GM19328 (cell line): Measurements from ENCODE around the gene RIOK1.
"Not testable (repeated sequence)": the region's sequence is repeated elsewhere in the genome, so short reads cannot be mapped to it uniquely, and the experiment has no call there.

Experiments used
- ATAC-seq: cut with Tn5 transposase; IDR thresholded peaks from one replicate; pipeline ENCODE4 v1.9.1; 2021; ENCODE audit warnings: mild to moderate bottlenecking, moderate library complexity; ENCODE audit not compliant: unreplicated experiment

Gene RIOK1

DNA sequence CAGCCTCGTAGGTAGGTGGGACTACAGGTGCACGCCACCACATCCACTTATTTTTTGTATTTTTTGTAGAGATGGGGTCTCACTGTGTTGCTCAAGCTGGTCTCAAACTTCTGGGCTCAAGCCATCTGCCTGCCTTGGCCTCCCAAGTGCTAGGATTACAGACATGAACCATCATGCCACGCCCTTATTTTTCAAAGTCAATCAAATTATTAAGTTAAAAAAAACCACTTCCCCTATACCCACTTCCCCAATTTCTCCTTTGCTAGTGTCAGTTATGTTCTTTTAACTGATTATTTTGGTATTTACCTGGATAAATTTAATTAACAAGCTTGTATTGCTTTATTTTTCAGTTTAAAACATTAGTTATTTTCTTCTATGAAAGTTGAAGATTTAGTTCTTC is 49.6 kb downstream of the RIOK1 start:
- ATAC-seq, result no peak

DNA sequence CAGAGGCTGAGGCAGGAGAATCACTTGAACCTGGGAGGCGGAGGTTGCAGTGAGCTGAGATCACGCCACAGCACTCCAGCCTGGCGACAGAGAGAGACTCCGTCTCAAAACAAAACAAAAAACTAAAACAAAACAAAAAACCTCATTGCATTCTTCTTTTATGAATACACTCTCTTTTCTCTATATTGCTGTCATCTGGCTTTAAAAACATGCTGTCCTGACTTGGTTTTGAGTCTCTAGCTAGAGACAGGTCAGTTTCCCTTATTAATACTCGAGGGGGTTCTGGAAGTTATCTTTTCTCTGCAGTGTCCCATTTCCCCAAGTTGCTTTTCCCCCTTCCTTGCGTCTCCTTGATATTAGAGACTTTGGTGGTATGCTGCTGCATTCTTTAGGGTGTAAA is 50.9 kb downstream of the RIOK1 start:
- no peak for ATAC-seq

DNA sequence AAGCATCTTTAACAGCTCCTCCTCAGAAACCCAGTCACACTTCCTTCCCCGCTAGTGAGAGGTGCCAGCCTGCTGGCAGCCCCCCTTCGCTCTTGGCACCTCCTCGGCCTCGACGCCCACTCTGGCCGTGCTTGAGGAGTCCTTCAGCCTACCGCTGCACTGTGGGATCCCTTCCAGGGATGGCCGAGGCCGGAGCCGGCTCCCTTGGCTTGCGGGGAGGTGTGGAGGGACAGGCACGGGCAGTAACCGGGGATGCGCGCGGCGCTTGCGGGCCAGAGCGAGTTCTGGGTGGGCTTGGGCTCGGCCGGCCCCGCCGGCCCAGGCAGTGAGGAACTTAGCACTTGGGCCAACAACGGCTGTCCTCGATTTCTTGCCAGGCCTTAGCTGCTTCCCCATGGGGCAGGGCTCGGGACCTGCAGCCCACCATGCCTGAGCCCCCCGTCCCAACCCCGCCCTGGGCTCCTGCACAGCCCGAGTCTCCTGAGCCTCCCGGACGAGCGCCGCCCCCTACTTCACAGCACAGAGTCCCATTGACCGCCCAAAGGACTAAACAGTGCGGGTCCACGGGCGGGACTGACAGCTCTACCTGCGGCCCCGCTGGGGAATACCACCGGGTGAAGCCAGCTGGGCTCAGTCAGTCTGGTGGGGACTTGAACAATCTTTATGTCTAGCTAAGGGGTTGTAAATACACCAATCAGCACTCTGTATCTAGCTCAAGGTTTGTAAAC is 51.6 kb downstream of the RIOK1 start:
- ATAC-seq, result no peak

DNA sequence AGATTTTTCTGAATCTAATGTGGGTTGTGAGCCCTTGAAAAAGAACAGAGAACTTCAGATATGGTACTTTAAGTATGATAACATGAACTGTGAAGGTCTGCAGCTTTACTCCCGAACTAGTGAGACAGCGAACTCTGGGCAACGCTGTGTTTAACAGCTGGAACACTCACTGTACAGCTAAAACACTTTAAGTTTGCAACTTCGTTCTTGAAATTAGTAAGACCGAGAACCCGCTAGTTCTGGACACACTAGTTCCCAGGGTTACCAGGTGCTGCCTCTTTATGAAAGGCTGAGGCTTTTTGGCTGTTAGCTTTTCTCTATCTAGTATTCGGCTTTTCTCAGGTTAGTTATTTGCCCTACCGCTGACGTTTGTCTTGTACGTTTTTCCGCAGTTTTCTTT is 52.9 kb downstream of the RIOK1 start:
- ATAC-seq, result no peak

DNA sequence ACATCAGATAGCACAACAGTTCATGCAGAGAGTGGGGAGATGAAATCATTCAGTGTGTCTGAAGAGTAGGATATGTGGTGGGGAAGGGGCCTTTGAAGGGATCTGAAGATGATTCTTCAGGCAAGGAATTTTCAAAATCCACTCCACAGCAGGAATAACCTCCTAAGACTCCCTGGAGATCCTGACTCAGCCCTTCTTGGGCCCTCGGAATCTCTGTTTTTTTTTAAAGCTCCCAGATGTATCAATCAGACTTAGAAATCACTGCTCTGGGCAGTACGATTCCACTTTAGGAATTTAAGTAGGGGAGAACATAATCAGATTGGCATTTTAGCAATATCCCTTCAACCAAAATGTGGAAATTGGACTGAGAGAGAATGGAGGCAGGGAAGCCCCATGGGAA is 55.5 kb downstream of the RIOK1 start:
- no peak for ATAC-seq

DNA sequence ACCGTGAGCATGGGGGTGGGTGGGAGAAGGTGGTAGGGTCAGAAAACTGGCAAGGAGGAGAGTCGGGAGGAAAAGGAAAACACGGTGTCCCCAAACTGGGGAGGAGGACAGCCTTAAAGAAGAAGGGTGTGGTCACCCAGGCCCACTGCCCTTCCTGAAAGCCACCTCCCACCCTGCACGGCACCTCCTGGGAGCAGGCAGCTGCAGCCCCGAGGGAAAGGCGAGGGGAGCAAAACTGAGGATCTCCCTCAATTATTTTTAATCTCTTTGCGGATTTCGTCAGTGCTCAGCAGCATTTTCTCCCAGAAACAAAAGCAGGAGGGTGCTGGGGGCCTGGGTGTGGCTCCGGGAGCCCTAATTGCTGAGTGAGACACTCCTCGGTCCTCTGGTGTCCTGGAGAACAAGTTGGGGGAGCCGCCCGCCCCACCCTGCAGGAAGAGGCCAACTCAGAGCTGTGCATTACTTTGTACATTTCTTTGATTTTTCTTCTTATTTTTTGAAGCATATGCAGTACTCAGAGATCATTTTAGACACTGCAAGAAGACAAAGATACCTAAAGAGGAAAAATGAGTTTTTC is 56.4 kb downstream of the RIOK1 start:
- no peak for ATAC-seq

DNA sequence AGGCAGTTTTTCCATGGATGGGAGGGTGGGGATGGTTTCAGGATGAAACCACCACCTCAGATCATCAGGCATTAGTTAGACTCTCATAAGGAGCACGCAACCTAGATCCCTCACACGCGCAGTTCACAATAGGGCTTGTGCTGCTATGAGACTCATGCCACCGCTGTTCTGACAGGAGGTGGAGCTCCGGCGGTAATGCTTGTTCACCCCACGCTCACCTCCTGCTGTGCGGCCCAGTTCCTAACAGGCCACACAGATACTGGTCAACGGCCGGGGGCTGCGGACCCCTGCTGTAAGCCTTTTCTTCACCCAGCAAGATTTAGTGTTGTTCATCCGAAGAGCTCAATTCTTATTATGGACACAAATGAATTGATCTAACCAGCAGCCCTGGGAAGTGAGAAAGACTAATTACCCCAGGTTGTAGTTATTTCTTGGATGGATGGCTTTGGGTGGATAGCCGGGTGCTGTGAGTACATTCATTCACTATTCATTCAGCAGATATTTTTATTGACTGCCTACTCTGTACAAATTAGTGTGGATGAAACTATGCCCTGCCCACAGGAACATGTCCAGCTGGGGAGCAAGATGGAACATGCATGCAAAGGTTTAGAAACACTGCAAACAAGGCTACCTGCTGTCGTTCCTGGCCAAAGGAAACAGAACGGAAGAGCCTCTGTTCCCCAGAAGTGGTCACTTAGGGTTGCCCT is 57.2 kb downstream of the RIOK1 start:
- ATAC-seq, result no peak

DNA sequence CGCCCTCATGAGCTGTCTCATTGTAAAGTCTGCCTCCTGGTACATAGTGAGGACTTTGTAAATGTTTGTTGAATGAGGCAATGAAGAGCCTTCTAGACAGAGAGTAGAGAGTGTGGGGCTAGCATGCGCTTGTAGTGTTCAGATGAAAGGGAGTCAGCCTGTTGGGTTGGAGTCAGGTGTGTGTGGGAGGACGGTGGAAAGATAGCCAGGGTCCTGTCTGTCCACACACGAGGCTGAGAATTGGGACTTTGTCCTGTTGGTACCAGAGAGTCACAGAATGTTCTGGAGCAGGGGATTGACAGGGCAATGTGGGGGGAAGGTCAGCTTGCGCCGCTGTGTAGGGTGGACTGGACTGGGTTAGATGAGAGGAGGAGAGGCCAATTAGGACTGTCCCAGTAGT is 58.6 kb downstream of the RIOK1 start:
- no peak for ATAC-seq

DNA sequence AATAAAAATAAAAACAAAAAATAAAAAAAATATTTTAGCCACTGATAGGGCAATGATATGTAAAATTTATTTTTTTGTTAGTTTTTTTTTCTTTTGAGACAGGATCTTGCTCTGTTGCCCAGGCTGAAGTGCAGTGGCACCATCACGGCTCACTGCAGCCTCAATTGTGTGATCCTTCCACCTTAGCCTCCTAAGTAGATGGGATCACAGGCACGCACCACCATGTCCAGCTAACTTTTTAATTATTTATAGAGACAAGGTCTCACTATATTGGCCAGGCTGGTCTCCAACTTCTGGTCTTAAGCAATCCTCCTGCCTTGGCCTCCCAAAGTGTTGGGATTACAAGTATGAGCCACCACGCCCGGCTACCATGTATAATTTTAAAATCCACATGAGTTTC is 59.4 kb downstream of the RIOK1 start:
- ATAC-seq, result no peak

DNA sequence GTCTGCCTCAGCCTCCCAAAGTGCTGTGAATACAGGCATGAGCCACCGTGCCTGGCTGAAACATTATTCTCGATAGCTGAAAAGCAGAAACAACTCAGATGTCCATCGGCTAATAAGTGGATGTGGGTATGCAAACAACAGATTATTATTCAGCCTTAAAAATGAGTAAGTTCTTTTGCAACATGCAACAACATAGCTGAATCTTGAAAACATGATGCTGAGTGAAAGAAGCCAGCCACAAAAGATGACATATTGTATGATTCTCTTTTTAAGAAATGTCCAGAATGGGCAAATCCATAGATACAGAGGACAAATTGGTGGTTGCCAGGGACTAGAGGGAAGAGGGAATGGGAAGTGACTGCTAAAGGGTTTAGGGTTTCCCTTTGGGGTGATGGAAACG is 61.7 kb downstream of the RIOK1 start:
- no peak for ATAC-seq

DNA sequence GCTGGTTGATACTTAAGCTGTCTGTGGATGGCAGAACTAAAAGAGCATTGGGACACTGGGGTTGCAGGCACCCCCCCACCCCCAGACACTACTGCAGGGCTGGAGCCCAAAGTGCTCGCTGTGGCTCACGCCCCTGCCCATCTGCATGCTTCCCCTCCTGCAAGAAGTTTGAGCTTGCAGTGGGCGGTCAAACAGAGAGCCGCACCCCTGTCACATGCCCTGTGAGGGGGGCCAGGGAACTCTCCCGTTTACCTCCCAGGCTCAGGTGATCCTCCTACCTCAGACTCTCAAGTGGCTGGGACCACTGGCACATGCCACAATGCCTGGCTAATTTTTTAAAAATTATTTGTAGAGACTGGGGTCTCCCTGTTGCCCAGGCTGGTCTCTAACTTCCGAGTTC is 63.3 kb downstream of the RIOK1 start:
- no peak for ATAC-seq

DNA sequence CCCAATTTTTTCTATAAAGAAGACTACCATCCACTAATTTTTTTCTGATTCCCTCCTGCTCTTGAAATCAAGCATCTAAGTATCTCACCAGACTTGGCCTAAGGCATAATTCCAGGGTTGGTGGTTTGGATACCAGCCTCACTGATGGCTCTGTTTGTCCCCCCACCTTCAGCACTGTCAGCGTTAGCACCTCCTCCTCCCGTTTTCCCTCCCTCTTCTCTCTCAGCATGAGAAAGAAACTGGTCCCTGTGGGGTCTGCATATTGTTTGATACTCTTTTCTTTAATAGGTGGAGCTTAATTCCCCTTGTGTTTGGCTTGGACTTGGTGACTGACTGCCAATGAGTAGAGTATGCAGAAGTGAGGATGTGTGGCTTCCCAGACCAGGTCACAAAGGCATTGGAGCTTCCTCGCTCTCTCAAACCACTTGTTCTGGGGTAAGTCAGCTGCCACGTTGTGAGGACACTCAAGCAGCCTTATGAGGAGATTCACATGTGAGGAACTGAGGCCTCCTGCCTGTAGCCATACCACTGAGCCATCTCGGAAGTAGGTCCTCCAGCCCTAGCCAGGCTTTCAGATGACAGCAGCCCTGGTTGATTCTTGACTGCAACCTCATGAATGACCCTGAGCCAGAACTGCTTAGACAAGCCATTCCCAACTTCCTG is 65.2 kb downstream of the RIOK1 start:
- ATAC-seq, result no peak

DNA sequence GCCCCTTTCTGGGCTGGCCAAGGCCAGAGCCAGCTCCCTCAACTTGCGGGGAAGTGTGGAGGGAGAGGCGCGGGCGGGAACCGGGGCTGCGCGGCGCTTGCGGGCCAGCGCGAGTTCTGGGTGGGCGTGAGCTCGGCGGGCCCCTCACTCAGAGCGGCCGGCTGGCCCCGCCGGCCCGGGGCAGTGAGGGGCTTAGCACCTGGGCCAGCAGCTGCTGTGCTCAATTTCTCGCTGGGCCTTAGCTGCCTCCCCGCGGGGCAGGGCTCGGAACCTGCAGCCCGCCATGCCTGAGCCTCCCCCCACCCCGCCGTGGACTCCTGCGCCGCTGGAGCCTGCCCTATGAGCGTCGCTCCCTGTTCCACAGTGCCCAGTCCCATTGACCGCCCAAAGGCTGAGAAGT is 66.7 kb downstream of the RIOK1 start:
- not testable (repeated sequence) for ATAC-seq

DNA sequence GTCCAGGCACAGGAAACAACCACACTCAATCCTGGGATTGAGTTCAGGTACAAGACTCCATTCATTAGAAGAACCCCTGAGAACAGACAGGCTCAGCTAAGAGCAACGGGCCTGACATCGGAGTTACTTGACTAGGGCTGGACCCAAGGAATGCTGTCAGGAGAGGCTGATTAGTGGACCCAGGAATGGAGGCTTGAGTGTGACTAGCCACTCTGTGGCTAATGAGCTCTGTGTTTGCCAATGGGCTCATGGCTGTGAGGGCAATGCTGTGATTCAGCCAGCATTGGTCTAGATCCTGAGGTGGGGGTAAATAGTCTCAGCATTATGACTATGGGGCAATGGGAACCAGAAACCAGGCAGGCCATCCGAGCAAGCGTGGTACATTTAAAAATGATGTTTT is 71.8 kb downstream of the RIOK1 start:
- no peak for ATAC-seq

DNA sequence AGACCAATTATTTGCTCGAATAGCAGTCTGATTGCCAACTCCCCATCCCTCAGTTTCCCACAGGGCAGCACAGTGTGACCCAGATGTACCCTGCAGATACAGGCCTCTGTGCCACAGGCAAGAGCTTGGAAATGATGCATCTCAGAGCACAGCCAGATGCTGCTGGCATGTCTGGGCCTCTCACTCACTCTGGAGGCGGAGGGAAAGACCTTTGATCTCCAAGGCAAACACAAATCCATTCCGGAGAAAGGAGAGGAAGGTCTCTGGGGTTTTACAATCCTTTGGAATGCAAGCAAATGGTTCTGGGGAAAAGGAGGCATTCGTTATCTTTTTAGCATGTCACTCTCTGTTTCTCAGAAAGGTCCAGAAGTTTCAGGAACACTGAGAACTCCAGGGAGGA is 74.2 kb downstream of the RIOK1 start:
- no peak for ATAC-seq

DNA sequence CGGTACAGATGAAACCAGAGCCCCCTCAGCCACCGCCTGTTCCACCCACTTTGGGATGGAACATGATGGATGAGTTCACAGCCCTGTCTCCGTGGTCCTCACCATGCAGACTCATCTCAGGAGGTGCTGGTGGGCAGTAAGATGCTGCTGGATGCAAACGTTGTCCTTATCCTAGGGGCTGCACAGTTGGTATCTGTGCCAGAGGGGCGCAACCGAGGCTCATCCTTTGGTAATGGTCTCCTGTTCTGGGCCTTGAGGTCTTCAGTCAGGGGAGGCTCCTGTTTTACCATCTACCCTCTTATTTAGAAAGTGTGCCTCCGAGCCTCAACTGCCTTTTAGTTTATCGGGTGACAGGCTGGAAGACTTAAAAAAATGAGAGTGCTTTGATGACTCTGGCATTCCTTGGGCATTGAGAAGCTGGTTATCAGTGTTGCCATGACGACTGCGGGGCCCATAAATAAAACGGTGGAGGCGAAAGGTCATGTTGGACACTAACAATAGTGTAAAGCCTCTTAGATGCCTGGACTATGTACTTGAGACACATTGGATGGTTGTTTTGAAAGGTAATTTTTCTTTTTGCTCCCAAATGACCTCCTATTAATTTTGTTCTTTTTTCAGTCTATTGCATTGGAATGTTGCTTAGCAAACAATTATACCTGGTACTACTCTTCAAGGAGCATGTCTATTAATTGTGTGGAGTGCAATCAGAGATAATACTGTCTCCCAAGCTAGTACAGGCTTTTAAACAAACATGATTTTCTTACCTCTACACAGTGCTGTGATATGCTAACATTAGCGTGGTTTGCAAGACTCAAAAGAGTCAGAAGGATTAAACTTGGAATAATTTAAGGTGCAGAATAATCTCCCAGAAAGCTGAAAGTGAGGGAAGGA is 77.6 kb downstream of the RIOK1 start:
- no peak for ATAC-seq
